GM10266 (cell line): ENCODE results near the gene TFPI2.

ENCODE experiments used
- DNase-seq: peaks from one replicate; pipeline ENCODE4 v3.0.0; 2012; ENCODE audit errors: extremely low spot score
- TF ChIP-seq, protein P1 (sequence below): IDR thresholded peaks from 2 replicates; pipeline ENCODE4 v1.5.1; 2012; ENCODE audit warnings: mild to moderate bottlenecking, low read depth; ENCODE audit not compliant: control insufficient read depth, insufficient read depth; ENCODE audit errors: missing control alignments

TFPI2 gene, protein sequence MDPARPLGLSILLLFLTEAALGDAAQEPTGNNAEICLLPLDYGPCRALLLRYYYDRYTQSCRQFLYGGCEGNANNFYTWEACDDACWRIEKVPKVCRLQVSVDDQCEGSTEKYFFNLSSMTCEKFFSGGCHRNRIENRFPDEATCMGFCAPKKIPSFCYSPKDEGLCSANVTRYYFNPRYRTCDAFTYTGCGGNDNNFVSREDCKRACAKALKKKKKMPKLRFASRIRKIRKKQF

DNA sequence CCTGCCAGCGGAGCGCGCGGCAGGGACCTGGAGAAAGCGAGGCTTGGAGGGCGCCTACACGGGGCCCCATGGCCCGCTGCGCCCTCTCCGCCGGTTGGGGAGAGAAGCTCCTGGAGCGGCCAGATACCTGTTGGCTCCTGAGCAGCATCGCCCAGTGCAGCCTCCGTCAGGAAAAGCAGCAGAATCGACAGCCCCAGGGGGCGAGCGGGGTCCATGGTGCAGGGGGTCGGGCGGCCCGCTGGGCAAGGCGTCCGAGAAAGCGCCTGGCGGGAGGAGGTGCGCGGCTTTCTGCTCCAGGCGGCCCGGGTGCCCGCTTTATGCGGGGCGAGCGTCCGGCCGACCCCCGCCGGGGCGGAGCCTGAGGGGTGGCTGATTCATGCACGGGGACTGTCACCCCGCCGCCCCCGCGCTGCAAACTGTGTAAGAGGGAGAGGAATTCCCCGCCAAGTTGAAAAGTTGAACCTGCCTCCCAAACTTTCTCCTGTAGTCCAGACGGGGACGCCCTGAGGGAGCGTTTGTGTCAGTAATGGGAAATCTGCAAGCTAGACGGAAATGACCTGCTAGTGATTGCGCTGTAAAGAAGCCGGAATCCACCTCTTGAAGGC is at the start of gene TFPI2:
Gene TFPI2, minus strand, starts transcription at position 290 of the 605 bp plus-strand sequence. Its CDS starts 75 bp downstream, at position 215.
- peak; percentile 25 for DNase-seq
- TF ChIP-seq, protein P1, sequence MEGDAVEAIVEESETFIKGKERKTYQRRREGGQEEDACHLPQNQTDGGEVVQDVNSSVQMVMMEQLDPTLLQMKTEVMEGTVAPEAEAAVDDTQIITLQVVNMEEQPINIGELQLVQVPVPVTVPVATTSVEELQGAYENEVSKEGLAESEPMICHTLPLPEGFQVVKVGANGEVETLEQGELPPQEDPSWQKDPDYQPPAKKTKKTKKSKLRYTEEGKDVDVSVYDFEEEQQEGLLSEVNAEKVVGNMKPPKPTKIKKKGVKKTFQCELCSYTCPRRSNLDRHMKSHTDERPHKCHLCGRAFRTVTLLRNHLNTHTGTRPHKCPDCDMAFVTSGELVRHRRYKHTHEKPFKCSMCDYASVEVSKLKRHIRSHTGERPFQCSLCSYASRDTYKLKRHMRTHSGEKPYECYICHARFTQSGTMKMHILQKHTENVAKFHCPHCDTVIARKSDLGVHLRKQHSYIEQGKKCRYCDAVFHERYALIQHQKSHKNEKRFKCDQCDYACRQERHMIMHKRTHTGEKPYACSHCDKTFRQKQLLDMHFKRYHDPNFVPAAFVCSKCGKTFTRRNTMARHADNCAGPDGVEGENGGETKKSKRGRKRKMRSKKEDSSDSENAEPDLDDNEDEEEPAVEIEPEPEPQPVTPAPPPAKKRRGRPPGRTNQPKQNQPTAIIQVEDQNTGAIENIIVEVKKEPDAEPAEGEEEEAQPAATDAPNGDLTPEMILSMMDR, result no peak

- no peak for DNase-seq
- TF ChIP-seq, protein P1, result no peak
These were observed 47.7 kb upstream of the TFPI2 start for GRCh38 chr7:93938293-93938692.

GRCh38 chr7:93937818-93938217 is 47.3 kb upstream of the TFPI2 start:
- DNase-seq, result no peak
- TF ChIP-seq, protein P1, result no peak

DNA sequence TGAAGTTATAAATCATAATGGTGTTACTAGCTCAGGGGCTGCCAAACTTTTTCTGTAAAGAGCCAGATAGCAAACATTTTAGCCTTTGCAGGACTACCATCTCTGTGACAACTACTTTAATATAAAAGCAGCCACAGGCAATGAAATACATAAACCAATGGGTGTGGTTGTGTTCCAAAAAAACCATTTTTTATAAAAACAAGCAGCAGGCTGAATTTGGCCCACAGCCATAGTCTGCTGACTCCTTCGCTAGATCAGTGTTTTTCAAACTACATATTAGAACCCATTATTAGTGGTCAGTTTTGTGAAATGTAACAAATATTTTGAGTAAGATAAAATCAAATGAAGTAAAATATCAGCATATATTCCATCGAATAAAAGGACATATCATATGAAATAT is 44.5 kb upstream of the TFPI2 start:
- TF ChIP-seq, protein P1, result no peak
- DNase-seq, result no peak

- no peak for DNase-seq
These were observed 42.6 kb upstream of the TFPI2 start for GRCh38 chr7:93933156-93933555.

DNA sequence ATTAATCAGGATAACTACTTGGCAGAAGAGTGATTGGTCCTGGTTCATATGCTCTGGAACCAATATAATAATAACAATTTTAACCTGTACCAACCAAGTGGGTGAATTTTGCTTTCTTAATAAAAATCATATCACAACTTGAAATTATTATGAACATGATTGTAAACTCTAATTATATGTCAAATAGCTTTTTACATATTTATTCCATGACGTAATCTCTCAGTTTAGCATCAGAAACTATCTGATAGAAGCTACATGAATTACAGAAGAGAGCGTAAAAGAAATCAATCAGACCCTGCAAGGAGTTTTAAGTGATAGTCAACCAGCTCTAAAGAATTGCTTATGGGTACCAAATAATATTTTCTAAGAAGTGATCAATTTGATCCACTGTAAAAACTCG is 41.1 kb upstream of the TFPI2 start:
- DNase-seq, result no peak
- TF ChIP-seq, protein P1, result no peak

More at GRCh38 chr7:93933156-93933555, 42.6 kb upstream of the TFPI2 start:
- TF ChIP-seq, protein P1, result no peak

- TF ChIP-seq, protein P1, result no peak
- no peak for DNase-seq
These were observed 37.0 kb upstream of the TFPI2 start for GRCh38 chr7:93927585-93927984.
